ENCODE results near the gene EPN1. TPM values are rescaled to one million over a fixed set of nuclear protein-coding genes. Genes with fewer than 3 reads are reported as not detected.
"Not testable (repeated sequence)": the region's sequence is repeated elsewhere in the genome, so short reads cannot be mapped to it uniquely, and the experiment has no call there.

EPN1 gene
- total RNA-seq, 1 donor from 2014 or later: 91.9 TPM

DNA sequence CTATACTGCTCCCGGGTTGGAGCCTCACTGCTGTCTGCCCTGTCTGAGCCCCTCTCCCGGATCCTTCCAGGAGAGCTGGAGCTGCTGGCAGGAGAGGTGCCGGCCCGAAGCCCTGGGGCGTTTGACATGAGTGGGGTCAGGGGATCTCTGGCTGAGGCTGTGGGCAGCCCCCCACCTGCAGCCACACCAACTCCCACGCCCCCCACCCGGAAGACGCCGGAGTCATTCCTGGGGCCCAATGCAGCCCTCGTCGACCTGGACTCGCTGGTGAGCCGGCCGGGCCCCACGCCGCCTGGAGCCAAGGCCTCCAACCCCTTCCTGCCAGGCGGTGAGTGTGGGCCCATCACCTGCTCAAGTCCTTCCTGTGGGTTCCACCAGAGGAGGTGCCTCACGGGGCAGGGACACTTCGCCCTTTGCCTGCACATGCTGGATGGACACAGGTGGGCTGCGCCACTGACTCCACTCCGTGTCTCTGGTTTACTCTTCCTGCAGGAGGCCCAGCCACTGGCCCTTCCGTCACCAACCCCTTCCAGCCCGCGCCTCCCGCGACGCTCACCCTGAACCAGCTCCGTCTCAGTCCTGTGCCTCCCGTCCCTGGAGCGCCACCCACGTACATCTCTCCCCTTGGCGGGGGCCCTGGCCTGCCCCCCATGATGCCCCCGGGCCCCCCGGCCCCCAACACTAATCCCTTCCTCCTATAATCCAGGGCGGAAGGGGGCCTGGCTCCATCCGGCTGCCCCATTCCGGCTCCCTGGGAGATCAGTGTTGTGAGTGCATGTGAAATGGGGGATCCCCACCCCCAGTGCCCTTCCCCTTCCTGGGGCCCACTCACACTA lies 19.8 kb downstream of the EPN1 start:
- no peak for ATAC-seq

GRCh38 chr19:55695511-55696290 lies 20.7 kb downstream of the EPN1 start:
- no peak for ATAC-seq

GRCh38 chr19:55696301-55697068 lies 21.5 kb downstream of the EPN1 start:
- ATAC-seq: no peak

GRCh38 chr19:55697069-55697440 lies 22.0 kb downstream of the EPN1 start:
- no peak for ATAC-seq

DNA sequence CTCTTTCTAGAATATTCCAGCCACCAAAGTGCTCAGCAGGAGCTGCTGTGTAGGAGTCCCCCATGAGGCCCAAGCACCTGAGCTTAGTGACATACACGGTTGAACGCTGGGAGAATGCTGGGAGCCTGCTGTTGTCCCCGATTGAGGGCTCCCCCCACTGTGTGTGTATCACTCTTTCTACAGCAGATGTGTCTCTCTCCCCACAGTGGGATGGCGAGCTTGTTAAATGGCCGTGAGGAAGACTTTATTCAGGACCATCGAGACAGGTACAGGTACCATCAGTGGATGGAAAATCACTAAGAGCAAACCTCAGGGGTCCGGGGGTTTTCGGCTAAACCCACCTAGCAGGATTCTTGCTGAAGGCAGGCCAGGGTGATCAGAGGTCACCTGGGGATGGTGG lies 22.7 kb downstream of the EPN1 start:
- no peak for ATAC-seq

- ATAC-seq: no peak
Measured at GRCh38 chr19:55698256-55698655, 23.2 kb downstream of the EPN1 start.

- no peak for ATAC-seq
Measured at GRCh38 chr19:55699221-55699620, 24.2 kb downstream of the EPN1 start.

- no peak for ATAC-seq
Measured at GRCh38 chr19:55700813-55701212, 25.8 kb downstream of the EPN1 start.

DNA sequence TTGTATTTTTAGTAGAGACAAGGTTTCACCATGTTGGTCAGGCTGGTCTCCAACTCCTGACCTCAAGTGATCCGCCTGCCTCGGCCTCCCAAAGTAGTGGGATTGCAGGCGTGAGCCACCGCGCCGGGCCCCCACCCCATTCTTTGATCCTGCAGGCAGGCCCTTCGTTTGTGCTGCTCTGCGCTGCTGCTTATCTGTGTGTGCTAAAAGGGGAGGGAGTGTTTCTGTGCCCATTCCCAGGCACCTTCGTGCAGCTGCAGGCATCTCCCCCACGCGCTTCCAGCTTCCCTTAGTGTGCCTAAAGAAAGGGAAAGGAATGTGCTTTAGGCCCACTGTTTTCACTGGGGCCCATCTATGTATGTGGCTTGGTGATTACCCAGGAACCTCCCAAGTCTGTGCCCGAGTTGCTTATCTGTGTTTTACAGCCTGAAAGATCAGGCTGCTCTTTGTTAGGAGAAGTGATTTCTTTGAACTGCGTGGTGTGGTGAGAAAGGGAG lies 27.2 kb downstream of the EPN1 start:
- no peak for ATAC-seq

- ATAC-seq: peak; percentile 11
Measured at GRCh38 chr19:55703790-55704215, 28.8 kb downstream of the EPN1 start.

DNA sequence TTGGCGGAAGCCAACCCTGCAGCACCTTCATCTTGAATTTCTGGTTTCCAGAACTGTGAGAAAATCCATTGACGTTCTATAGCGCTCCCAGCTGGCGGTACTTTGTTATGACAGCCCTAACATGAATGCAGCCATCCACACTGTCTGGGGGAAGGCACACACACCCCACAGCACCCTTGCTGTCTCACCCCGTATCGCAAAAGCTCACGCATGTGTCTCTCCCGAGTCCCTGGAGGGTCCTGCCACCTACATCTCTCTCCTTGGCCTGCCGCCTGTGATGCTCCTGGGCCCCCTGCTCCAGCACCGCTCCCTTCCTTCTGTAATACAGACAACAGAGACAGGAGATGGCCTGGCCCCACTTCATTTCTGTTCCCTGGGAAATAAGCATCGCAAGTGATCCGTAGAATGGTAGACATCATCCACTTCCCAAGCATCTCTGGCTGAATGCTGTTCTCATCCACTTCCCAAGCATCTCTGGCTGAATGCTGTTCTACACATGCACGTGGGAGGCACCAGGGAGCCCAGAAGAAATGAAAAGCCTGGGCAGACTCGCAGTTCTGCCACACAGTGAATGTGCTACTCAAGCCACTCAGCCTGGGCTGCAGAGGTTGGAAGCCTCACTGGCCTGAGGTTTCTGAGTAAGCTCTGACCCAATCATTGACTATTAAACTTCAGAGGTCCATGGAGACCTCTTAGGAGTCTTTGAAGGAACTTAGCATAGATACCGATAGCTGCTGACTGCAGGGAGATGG lies 29.6 kb downstream of the EPN1 start:
- peak; percentile 35 for ATAC-seq

DNA sequence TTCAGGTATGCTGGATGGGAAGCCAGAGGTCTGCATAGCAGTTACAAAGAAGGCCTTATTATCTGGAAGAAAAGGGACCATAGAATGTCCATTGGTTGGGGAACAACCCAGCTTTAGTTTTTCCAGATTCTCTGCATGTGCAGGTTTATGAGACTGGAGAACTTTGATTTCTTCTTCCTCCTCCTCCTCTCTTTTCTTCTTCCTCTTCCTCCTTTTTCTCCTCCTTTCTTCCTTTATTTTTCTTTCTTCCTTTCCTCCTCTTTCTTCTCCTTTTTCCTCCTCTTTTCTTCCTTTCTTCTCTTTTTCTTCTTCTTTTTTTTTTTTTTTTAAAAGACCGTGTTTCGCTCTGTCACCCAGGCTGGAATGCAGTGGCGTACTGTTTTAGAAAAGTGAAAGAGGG lies 30.9 kb downstream of the EPN1 start:
- ATAC-seq: no peak

GRCh38 chr19:55711719-55712118 lies 36.7 kb downstream of the EPN1 start:
- ATAC-seq: no peak

DNA sequence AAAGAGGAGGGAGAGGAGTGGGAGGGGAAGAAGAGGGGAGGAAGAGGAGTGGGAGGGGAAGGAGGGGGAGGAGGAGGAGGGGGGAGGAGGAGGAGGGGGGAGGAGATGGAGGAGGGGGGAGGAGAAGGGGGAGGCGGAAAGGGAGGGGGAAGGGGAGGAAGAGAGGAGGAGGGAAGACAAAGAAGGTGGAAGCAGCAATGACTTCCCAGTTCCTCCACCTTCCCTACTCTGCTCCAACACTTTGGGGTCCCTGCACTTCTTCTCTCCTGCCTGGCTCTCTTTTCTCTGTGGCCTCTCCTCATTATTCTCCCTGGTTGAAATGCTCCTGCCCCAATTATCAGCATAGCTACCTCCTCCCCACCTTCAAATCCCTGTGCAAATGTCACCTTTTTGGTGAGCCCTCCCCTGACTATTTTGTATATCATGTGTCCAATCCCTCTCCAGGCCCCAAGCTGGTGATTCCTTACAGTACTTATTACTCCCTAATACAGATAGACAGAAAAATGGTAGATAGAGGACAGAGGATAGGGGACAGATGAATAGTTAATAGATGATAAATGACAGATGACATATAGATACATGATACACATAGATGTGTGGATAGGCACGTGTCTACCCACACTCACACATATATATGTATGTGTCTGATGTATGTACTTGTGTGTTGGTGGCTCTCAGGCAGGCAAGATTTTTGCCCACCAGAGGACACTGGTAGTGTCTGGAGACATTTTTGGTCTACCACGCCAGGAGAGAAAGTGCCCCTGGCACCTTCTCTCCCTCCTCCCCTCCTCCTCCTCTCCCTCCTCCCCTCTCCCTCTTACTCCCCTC lies 38.0 kb downstream of the EPN1 start:
- no peak for ATAC-seq

DNA sequence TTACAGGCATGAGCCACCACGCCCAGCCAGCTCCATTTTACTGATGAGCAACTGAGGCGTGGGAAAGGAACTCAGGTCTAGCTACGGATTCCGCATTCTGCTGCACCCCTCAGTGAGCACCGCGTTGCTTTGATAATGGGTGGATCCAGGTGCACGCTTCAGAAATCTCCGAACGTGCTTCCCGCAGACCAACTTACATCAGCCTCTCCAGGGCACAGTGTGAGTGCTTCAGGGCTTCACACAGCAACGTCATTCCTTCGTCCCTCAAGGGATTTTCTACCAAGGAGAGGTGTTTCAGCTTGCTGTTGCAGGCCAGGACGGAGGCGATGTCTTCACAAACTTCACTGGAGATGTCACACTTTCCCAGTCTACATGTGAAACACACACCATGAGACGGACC lies 41.5 kb downstream of the EPN1 start:
- ATAC-seq: no peak

DNA sequence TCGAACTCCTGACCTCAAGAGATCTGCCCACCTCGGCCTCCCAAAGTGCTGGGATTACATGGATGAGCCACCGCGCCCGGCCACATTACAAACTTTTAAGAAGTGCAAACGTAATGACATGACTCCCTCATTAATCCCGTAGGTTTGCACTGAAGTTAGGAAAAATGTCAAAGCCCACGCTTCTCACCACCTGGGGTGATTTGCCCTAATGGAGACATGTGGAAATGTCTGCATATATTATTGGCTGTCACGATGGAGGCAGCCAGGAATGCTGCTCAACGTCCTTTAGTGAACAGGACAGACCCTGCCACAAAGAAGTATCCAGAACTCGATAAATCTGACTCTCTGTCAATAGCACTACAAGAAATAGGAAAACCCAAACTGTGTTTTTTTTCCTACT lies 42.2 kb downstream of the EPN1 start:
- no peak for ATAC-seq

GRCh38 chr19:55717879-55718711 lies 43.1 kb downstream of the EPN1 start:
- ATAC-seq: not testable (repeated sequence)

- ATAC-seq: no peak
Measured at GRCh38 chr19:55720214-55720746, 45.3 kb downstream of the EPN1 start.

DNA sequence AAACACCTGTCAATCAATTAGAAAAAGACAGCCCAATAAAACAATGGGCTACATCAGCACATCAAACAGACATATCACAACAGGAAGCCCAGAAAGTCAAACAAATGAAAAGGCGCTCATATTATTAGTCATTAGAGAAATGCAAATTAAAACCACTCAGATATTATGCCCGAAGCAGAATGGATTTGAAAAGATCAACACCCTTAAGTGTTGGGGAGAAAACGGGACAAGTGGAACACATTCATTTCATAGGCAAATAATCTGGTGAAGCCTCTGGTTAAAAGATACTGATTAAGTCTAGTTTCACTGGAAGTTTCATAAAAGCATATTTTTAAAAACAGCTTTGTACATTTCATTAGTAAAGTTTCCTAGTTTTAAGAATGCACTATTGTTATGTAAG lies 45.8 kb downstream of the EPN1 start:
- ATAC-seq: no peak

- no peak for ATAC-seq
Measured at GRCh38 chr19:55723491-55723890, 48.5 kb downstream of the EPN1 start.

Data from esophagus mucosa (tissue), 1 donor.